Glutamatergic neuron (in vitro differentiated cells): Measurements from ENCODE around the gene ARID3A. TPM values are rescaled to one million over a fixed set of nuclear protein-coding genes. Genes with fewer than 3 reads are reported as not detected.

Source experiments
- DNase-seq: peaks from one replicate; pipeline ENCODE4 v3.0.0; 2022
- H3K27ac Mint-ChIP-seq: one replicate; pipeline ENCODE4 v1.8.0; 2020; ENCODE audit warnings: mild to moderate bottlenecking, mixed read lengths, inconsistent platforms; ENCODE audit not compliant: unreplicated experiment
- H3K27me3 Mint-ChIP-seq: one replicate; pipeline ENCODE4 v1.8.0; 2020; ENCODE audit warnings: mild to moderate bottlenecking, moderate library complexity, mixed read lengths, inconsistent platforms; ENCODE audit not compliant: unreplicated experiment
- H3K36me3 Mint-ChIP-seq: one replicate; pipeline ENCODE4 v1.8.0; 2020; ENCODE audit warnings: mild to moderate bottlenecking, mixed read lengths, inconsistent platforms; ENCODE audit not compliant: unreplicated experiment
- H3K4me1 Mint-ChIP-seq: one replicate; pipeline ENCODE4 v1.8.0; 2020; ENCODE audit warnings: mild to moderate bottlenecking, low read depth, mixed read lengths, inconsistent platforms; ENCODE audit not compliant: unreplicated experiment
- H3K4me3 Mint-ChIP-seq: one replicate; pipeline ENCODE4 v1.8.0; 2020; ENCODE audit warnings: mild to moderate bottlenecking, mixed read lengths, inconsistent platforms; ENCODE audit not compliant: unreplicated experiment
- H3K9me3 Mint-ChIP-seq: one replicate; pipeline ENCODE4 v1.8.0; 2020; ENCODE audit warnings: mild to moderate bottlenecking, moderate library complexity, mixed read lengths, inconsistent platforms; ENCODE audit not compliant: unreplicated experiment
- CTCF ChIP-seq: fragments of 200-600 bp; sonication (generic); IDR thresholded peaks from one replicate; pipeline ENCODE4 v1.5.0; 2021; ENCODE audit not compliant: partially characterized antibody, unreplicated experiment
- total RNA-seq: library from RNA; stranded (reverse); fragmentation: NEBNext Ultra II Directional; extraction: Animal tissue kit (Norgen Biotek cat#: 25700); gene quantifications from one replicate; pipeline ENCODE4 v1.2.1, GENCODE V29; 2021; ENCODE audit not compliant: unreplicated experiment

The ARID3A gene
- total RNA-seq, 1 donor from 2014 or later: 148 TPM

GRCh38 chr19:998064-998463, 72.2 kb downstream of the ARID3A start:
- DNase-seq: no peak
- Mint-ChIP-seq H3K9me3 (peaks cover 8% of the 10 kb centered on the region), H3K4me1 (peaks cover 3% of the 10 kb centered on the region), H3K36me3 (no peaks in the 10 kb centered on the region), H3K4me3 (no peak overlapping the region), H3K27ac (no peak overlapping the region), H3K27me3 (peaks cover 14% of the 10 kb centered on the region)
- TF ChIP-seq CTCF: no peak

DNA sequence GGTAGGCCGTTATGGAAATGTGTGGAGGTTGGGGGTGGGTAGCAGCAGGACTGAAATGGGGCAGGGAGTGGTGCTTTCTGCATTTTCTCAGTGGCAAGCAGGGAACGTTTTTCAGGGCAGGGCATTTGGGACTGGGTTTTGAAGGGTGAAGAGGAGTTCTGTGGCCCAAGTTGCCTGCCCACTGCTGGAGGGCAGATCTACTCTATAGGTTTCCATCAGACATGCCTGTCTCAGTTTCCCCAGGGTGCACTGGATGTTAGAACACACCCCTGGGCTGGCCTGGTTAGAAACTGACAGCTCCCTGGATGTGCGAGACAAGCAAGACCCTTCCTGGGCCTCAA, 73.5 kb downstream of the ARID3A start:
- peak overlapping the region; percentile 44 for H3K27ac Mint-ChIP-seq
- no peaks in the 10 kb centered on the region for H3K36me3 Mint-ChIP-seq
- no peak for TF ChIP-seq CTCF
- H3K4me3 Mint-ChIP-seq: peak overlapping the region; percentile 54
- peaks cover 3% of the 10 kb centered on the region for H3K4me1 Mint-ChIP-seq
- DNase-seq: no peak
- peaks cover 18% of the 10 kb centered on the region for H3K27me3 Mint-ChIP-seq
- peaks cover 10% of the 10 kb centered on the region for H3K9me3 Mint-ChIP-seq

- Mint-ChIP-seq H3K9me3 (peaks cover 10% of the 10 kb centered on the region), H3K27me3 (peaks cover 19% of the 10 kb centered on the region), H3K27ac (peak within 1 kb of the TSS; percentile 44), H3K4me3 (peak within 1 kb of the TSS; percentile 54), H3K4me1 (peaks cover 3% of the 10 kb centered on the region), H3K36me3 (no peaks in the 10 kb centered on the region)
- DNase-seq: peak; percentile 82
- peak; percentile 59 for TF ChIP-seq CTCF
Observed at GRCh38 chr19:1000095-1000494, 74.3 kb downstream of the ARID3A start, which contains the start of gene GRIN3B. GRIN3B (plus strand) TSS chr19:1000419; CDS start chr19:1000438, 19 bp downstream.

- peak; percentile 55 for DNase-seq
- Mint-ChIP-seq H3K27ac (no peak overlapping the region), H3K9me3 (peaks cover 11% of the 10 kb centered on the region), H3K4me3 (no peak overlapping the region), H3K27me3 (peaks cover 19% of the 10 kb centered on the region), H3K4me1 (peaks cover 3% of the 10 kb centered on the region), H3K36me3 (no peaks in the 10 kb centered on the region)
- TF ChIP-seq CTCF: no peak
Observed at GRCh38 chr19:1000591-1001537, 75.0 kb downstream of the ARID3A start.
